Measurements from ENCODE around the gene NCAM1.
A peak's percentile ranks its signal among the peaks of the same experiment; 100 is the strongest.

The NCAM1 gene

GRCh38 chr11:113131036-113131775, 170.0 kb downstream of the NCAM1 start:
- DNase-seq (ENCODE audit: low spot score): no peak

GRCh38 chr11:113133071-113133470, 171.9 kb downstream of the NCAM1 start:
- DNase-seq (ENCODE audit: low spot score): no peak

GRCh38 chr11:113134626-113135025, 173.4 kb downstream of the NCAM1 start:
- no peak for DNase-seq (ENCODE audit: low spot score)

GRCh38 chr11:113137713-113138529, 176.7 kb downstream of the NCAM1 start:
- DNase-seq (ENCODE audit: low spot score): peak; percentile 61

GRCh38 chr11:113138731-113139130, 177.5 kb downstream of the NCAM1 start:
- DNase-seq (ENCODE audit: low spot score): no peak

GRCh38 chr11:113141010-113141409, 179.8 kb downstream of the NCAM1 start:
- DNase-seq (ENCODE audit: low spot score): no peak

- peak; percentile 50 for DNase-seq (ENCODE audit: low spot score)
Measured at GRCh38 chr11:113142508-113142907, 181.3 kb downstream of the NCAM1 start.

- DNase-seq (ENCODE audit: low spot score): peak; percentile 91
Measured at GRCh38 chr11:113147249-113147648, 186.0 kb downstream of the NCAM1 start.

GRCh38 chr11:113148076-113148475, 186.9 kb downstream of the NCAM1 start:
- DNase-seq (ENCODE audit: low spot score): no peak

- DNase-seq (ENCODE audit: low spot score): no peak
Measured at GRCh38 chr11:113148652-113149051, 187.4 kb downstream of the NCAM1 start.

- no peak for DNase-seq (ENCODE audit: low spot score)
Measured at GRCh38 chr11:113151521-113151920, 190.3 kb downstream of the NCAM1 start.

- no peak for DNase-seq (ENCODE audit: low spot score)
Measured at GRCh38 chr11:113152500-113152899, 191.3 kb downstream of the NCAM1 start.

- DNase-seq (ENCODE audit: low spot score): no peak
Measured at GRCh38 chr11:113153847-113154246, 192.6 kb downstream of the NCAM1 start.

- no peak for DNase-seq (ENCODE audit: low spot score)
Measured at GRCh38 chr11:113159988-113160807, 199.0 kb downstream of the NCAM1 start.

GRCh38 chr11:113160808-113161124, 199.5 kb downstream of the NCAM1 start:
- no peak for DNase-seq (ENCODE audit: low spot score)

- no peak for DNase-seq (ENCODE audit: low spot score)
Measured at GRCh38 chr11:113161711-113162591, 200.7 kb downstream of the NCAM1 start.

- DNase-seq (ENCODE audit: low spot score): peak; percentile 88
Measured at GRCh38 chr11:113162592-113162962, 201.4 kb downstream of the NCAM1 start.

GRCh38 chr11:113163291-113164030, 202.2 kb downstream of the NCAM1 start:
- no peak for DNase-seq (ENCODE audit: low spot score)

GRCh38 chr11:113166280-113166679, 205.1 kb downstream of the NCAM1 start:
- no peak for DNase-seq (ENCODE audit: low spot score)

GRCh38 chr11:113167599-113167998, 206.4 kb downstream of the NCAM1 start:
- DNase-seq (ENCODE audit: low spot score): peak; percentile 40

Data from Ammon's horn (tissue), 1 donor.